Fibroblast of skin of left quadriceps (primary cell): ENCODE measurements around the gene C8A.

Source experiments
- DNase-seq, 2 experiments: peaks; one replicate each; pipeline ENCODE4 v3.0.0-alpha.2; 2013; ENCODE audit warnings: low read depth in 2 of 2

The C8A gene

DNA sequence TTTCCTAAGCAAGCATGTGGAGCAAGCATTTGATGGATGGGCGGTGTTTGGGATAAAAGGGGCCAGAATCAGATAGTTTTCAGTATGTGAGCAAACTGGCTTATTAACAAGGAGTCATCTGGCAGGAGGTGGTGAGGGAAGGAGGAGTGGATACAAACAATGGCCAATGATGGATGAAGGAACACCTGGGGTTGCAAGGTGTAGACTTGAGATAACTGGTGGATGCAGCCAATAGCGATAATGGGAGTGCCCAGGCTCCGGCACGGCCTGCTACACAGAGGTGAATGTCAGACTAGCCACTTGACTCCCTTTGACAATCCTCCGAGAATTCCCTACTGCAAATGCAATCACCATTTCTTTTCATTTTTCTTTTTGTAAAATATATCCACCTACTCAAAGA is 69.5 kb downstream of the C8A start:
- no peak for DNase-seq

DNA sequence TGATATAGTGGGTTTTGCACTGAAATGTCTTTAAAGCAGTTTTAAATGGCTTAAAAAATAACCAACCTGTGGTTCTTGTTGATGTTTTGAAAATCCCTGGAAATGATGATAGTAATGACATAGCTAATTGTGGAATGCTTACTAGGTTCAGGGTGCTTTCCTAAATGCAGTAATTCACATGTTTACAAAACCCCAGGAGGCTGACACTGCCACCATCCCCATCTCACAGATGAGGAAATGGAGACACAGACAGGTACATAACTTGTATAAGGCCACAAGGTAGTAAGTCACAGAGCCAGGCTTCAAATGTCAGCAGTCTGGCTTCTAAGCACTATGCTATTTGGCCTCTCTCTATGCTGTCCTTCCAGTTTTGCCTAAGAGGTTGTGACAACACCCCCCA is 70.6 kb downstream of the C8A start:
- no peak for DNase-seq

DNA sequence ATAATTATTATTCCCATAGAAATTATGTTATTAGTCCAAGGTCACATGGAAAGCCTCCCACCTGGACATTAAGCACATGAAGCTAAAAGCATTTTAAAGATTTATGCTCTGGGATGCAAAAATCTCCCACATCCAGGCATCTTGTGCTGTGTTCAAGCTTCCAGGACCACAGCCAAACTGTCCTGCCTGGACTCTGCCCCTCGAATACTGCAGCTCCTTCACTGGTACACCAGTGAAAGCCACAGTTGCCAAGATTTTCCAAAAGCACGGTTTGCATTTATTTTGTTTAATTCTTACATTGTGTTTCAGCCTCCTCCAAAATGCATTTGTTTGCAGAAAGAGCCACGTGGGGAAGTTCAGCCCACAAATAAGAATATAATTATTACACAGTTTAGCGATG is 72.6 kb downstream of the C8A start:
- no peak for DNase-seq

DNA sequence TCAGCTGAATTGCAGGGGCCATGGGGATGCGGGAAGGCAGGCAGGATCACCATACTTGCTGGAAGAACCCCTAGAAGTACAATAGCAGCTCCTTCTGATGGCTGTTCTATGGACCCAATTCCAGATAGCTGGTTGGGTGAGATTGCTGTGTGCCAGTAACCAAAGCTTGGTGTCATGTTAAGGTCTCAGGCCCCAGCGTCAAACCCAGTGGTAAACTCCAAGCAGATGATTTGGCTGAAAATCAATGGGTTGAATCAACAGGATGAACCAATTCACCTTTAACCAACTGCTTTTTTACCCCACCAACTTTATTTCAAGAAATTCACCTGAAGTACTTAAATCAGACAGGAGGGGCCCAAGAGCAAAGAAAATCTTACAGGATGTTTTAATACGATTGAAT is 73.4 kb downstream of the C8A start:
- no peak for DNase-seq

DNA sequence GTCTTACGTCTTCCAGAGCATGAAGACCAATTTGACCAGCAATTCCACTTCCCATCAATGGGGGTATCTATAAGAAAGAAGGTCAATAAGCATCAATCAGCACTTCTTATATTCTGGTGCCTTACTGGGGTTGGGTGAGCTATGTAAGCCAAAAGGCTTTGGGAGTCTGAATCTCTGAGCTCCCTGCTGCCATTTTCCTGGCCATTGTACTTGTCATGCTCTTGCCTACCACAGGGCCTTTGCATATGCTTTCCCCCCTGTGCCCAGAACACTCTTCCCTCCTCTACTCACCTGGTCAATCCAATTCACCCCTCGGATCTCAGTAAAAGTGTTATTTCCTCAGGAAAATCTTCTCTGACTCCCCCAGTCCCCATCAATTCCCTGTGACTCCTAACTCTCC is 74.9 kb downstream of the C8A start:
- no peak for DNase-seq

DNA sequence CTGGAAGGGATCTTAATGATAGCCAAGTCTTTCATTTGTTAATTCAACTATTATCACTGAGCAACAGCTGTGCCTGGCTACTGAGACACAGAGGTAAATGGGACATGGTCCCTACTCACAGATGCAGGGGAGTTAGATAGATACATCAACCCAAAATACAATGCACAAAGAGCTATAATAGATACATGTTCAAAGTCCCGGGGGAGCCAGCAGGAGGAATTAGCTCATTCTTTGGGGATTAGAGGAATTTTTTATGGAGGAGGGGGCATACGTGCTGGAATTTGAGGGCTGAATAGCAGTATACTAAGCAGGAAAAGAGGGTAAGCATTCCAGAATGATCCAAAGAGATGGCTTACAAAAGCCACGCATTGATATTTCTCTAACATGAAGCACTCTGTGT is 76.6 kb downstream of the C8A start:
- DNase-seq = peak in 1 of 2 experiments; percentile 43

DNA sequence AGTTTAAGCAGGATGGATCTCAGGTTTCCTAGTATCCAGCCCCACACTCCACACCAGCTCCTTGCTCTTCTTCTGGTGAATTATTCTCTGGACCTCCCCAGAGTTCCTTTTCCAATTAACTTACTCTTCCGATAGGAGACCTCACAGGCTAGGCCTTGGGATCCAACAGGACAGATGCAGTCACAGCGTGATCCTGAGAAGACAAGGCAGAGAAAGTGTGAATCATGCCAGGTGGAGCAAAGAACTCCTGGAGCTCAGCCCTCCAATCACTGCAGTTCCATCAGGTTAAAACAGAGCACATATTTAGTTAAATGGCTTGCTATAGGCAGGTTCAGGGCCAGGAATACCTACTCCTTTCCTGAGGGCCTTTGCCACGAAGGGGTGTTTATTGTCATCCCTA is 77.1 kb downstream of the C8A start:
- DNase-seq = no peak

DNA sequence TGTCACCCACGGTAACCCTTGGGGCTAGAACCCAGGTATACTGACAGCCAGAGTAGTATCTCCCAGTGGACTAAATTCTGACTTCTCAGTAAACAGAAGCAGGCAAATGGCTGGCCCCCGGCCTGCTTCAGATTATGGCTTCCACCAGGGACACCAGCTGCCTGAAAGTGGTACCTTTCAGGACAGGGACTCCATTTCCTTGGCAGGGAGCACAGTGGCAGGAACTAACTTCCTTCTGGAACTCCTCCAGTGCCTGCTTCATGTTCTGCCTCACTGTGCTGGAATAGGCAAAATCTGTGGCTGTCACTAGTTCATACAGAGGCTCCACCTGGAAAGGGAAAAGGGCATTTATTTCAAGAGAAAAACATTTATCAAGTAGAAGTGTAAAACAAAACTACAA is 78.6 kb downstream of the C8A start:
- DNase-seq = no peak

DNA sequence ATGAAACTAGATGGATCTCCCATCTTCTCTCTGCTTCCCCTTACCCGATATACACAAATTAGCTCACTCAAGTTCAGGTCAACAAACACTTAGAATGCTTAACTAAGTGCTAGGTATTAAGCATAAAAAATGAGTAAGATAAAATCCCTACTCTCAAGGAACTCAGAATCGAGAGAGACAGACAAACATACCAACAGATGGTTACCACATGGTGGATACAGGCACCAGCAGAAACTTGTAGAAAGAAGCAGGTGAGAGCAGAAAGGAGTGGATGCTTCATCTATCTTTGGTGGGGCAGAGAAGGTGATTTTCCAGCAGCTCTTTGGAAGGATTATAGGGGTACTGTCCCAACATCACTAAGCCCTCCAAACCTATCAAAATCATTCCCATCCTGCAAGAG is 79.0 kb downstream of the C8A start:
- DNase-seq = no peak

DNA sequence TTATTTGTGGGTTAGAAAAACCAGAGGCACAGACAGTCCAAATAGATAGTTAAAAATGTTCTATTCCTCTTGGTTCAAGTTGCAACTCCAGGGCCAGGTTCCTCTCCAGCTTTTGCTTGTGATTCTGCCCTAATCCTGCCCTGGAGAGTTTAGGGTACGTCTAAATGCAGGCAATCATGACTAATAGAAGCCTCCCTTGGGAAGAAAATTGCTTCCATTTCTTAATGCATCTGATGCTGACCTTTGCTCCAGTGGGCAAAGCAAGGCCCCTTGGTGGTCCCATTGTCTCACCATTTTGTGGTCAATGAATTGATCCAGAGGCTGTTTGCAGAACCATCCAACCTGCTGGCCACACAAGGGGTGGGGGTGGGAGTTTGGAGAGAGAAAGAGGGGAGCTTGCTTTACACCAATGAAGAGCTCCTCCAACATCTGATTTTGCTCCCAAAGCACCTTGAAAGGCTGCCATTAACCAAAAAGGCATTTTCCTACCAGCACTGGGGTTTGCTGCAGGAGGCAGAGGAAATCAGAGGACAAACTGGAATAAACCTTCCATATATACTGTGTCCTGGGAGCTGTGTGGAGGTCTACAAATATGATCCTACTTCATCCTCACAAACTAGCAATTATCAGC is 79.9 kb downstream of the C8A start:
- peak; percentile 90 to 91 for DNase-seq

DNA sequence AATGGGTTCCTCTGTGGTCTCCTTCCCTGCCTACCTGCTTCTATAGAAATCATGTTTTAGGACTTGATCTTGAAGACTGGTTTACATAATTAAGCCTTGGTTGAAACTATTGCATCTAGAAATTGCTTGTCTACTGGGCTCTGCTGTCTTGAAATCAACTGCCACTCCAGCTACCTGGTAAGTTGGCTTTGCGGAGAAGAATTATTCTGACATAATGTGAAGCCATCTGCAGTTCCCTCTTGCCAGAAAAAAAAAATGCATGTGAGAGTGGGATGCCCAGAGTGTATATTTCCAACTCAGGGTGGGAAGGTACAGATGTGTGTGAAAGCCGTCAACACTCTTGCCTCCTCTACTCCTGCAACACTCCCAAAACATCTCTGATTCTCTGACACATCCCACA is 84.0 kb downstream of the C8A start:
- no peak for DNase-seq

DNA sequence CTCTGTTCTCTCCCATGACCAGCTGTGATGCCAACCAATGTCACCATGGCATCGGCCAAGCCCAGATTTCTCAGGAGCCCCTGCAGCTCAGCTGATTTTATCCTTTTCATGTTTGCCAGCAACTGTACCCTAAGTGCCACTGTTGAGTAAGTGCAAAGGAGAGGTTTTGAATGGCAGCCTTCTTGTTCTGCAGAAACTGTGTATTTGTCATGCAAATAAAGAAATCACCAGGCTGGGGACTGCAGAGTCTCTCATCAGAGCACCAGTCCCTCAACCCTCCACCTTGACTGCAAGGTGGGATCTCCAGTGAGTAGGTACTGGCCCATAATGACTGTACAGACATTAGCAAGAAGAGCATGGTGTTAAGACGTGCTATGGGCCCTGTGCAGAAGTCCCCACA is 84.6 kb downstream of the C8A start:
- DNase-seq = no peak

DNA sequence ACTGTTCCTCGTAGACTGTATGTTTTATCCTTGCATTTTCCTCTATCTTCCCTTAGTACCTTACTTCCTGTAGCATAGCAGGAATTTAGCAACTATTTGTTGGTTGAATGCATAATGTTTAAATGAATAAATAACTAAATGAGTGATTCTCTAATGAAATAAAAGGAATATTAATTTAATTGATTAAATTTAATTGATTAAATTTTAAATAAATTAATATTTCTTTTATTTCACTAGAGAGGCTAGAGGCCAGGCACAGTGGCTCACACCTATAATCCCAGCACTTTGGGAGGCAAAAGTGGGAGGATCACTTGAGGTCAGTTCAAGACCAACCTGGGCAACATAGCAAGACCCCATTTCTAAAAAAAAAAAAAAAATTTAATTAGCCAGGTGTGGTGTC is 85.4 kb downstream of the C8A start:
- no peak for DNase-seq

DNA sequence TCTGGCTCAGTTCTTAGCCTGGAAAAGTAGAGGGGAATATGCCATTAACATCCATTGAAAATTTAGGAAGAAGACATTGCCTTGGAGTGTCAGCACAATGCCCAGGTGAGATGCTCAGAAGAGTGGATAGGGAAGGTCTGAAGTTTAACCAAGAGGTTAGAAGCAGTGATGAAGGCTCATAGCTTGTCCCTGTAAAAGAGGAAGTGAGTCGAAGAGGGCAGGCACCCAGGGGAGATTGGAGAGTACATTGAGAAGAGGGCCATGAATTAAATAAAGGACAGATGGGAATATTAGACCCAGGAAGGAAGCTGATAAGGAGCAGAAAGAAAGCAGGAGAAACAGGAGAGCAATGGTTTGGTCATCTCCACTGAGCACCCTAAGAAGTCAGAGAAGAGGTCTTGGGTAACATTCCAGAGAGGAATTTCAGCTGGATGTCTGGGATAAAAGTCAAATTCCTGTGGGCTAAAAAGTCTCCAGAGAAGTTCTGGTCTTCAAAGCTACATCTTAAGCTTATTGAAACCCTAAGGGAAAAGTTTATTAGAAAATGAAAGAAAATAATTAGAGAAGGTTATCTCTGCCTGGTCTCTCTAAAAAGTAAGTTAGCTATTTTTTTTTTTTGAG is 93.9 kb downstream of the C8A start:
- DNase-seq = peak in 1 of 2 experiments; percentile 38

DNA sequence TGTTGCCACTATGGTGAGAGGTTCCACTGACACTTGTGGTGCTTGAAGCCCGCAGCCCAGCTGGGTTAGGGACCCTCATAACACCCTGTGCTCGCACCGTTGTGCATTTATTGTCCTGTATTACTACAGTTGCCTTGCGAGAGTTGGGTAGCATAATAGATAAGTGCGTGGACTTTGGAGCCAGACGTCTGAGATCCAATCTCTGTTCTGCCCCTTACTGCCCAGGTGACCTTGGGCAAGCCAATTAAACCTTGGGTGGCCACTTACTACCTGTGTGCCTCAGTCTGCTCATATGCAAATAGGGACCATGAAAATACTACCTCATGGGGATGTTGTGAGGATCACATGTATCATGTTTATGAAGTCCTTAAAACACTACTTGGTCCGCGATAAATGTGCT is 97.9 kb downstream of the C8A start:
- DNase-seq = no peak

DNA sequence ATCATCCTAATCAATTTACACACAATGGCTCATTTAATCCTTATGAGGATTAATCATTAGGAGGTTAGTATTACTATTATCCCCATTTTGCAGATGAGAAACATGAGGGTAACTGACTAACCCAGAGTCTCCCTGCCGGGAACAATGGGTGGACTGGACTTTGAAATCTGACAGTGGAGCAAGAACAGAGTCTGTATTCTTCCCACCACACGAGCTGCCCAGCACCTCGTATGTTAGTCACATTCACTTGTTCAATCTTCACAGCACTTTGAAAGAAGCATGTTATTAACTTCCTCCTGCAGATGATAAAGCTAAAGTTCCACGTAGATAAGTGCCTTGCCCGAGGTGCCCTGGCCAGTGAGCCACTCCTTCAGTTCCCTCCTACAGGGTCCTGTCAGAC is 98.8 kb downstream of the C8A start:
- DNase-seq = no peak

DNA sequence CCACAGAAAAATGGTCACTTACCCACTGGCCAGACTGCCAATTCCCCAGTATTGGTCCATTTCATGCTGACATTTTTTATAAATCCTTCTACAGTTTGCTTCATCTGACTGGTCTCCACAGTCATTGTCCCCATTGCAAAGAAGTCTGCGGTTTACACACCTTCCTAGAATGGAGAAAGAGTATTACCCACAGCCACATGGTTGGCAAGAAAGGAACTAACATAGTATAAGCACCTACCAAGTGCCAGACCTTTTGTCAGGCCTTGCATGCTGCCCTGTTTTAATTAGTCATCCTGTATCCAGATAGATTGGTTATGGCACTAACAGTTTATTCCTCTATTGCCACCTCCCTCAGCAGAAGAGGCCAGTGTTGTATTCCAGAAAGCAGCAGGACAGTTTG is 100.1 kb downstream of the C8A start:
- DNase-seq = no peak

DNA sequence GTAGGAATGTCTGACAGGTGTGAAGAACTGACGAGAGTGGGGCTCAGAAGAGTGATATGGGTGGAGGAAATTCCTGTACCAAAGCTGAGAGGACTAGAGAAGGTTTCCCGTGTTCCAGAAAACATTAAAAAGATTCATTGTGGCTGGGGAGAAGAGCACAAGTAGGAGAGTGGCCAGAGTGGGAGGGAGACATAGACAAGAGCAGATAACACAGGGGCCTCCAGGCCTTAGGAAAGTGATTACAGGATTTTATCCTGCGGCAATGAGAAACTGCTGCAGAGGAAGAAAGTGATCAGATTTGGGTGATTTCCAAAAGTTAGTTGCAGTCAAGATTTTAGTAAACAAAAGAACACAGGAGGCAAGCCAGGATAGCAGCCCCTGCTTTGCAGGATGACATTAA is 103.3 kb downstream of the C8A start:
- no peak for DNase-seq

DNA sequence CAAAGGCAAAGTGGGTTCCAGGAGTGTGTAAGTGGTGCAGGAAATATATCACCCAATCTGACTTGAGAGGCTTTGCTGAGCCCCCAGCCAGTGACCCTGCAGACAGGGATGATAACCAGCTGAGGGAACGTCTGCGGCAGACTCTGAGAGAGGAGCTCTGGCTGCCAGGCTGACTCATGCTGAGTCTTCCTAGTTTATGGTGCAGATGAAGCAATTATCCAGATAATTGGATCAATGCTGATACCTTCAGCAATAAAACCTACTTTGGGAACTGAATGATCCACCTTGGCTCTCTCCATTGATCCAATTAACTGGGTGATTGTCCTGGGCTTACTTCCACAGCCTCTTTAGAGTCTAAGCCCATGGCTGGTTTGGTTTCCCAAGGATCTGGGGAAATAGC is 103.9 kb downstream of the C8A start:
- DNase-seq = no peak

DNA sequence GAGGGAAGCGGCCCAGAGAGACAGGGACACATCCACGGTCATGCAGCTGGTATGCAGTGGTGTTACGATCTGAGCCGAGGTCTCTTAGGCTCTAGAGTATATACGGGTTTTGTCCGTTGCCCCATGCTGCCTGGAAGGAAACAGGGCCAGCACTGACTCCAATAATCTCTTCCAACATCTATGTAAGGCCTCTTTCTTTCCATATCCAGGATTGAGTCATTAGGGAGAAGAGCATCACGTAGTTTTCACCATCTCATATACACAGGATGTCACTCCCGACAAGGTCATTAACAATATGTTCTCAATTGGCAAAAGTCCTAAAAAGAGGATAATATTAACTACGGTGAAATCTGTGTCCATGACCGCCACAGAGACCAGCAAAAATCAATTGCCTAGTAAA is 106.8 kb downstream of the C8A start:
- no peak for DNase-seq

DNA sequence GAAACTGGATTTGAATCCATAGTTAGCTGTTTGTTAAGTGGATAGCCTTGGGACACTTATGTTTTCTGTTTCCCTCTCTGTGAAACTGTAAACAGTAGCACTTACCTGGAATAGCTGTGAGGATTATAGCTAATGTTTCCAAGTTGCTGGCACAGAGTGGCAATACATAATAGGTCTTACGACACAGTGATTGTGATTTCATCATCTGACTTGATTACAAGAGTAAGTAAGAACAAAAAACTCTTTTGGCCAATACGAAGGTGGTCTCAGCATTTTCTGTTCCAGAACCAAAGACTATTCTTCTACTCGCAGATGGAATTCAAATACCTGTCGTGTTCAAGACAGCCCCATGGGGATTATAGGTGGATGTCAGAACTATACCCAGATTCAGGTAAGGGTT is 109.1 kb downstream of the C8A start:
- DNase-seq = no peak

DNA sequence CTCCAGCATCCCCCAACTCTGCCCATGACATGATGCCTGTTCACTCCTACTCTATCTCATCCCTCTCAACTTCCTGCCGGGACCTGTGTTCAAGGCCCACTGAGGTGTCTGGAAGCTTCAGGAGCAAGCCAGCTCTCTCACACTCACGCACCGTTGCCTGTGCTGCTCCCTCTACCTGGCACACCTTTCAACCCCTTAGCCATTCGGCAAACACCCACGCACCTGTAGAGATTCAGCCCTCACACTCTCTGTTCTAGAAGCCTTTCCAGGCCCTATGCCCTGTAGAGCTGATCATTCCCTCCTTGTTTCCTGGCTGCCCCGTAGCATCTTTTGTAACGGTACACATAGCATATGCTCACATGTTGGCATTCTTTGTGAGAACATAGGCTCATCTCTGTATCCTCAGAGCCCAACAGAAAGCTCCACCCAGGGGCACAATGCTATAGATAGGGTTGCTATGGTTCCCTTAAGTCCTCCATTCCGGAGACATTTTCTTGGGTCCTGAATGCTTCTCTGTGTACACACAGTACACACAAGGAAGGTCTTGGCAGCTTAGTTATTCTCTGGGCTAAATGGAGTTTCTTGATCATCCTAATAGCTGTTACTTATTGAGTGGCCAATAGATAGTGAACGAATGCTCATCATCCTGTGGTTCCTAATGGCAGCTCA is 109.9 kb downstream of the C8A start:
- no peak for DNase-seq

DNA sequence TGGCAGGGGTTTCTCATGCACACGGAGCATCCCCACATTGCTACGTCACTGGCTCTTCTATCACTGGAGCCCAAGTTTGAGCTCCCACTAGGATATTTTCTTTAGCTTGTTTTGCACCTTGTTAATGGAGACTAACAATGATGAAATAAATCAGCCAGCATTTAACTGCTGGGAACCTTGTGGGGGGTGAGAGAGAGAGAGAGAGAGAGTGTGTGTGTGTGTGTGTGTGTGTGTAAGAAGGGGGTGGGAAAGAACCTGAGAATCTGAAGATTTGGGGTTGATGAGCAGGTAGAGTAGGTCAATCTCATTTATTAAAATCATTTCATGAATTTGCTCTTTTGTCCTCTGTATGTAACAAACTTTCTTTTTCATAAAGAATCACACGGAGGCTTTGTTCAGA is 110.6 kb downstream of the C8A start:
- DNase-seq = no peak
